IPS DF 6.9 (cell line): ENCODE data around the gene TGFBR3L.
"Not testable (repeated sequence)": the region's sequence is repeated elsewhere in the genome, so short reads cannot be mapped to it uniquely, and the experiment has no call there.

Experiments
- DNase-seq: peaks from one replicate; pipeline ENCODE4 v3.0.0-alpha.2; 2013; ENCODE audit warnings: low read depth, low spot score
- H3K27ac ChIP-seq: one replicate; pipeline ENCODE4 v1.5.1; 2013; ENCODE audit warnings: low read length, control low read depth
- H3K27me3 ChIP-seq: 2 replicates; pipeline ENCODE4 v1.6.1; 2013; ENCODE audit warnings: mild to moderate bottlenecking, low read length; ENCODE audit not compliant: control insufficient read depth, insufficient read depth
- H3K36me3 ChIP-seq: 2 replicates; pipeline ENCODE4 v1.6.1; 2013; ENCODE audit warnings: low read length; ENCODE audit not compliant: control insufficient read depth, insufficient read depth
- H3K4me1 ChIP-seq: 2 replicates; pipeline ENCODE4 v1.6.1; 2013; ENCODE audit warnings: low read length; ENCODE audit not compliant: control insufficient read depth, insufficient read depth
- H3K4me3 ChIP-seq: 2 replicates; pipeline ENCODE4 v1.5.1; 2013; ENCODE audit warnings: mild to moderate bottlenecking, low read length
- H3K9me3 ChIP-seq: 2 replicates; pipeline ENCODE4 v1.6.1; 2013; ENCODE audit warnings: low read length, inconsistent platforms; ENCODE audit not compliant: control insufficient read depth, insufficient read depth
- WGBS: extraction: QIAGEN DNeasy Blood & Tissue Kit; methylation state at CpG from one replicate; pipeline ENCODE4 v1.1.7; 2013; ENCODE audit warnings: mixed read lengths, missing lambda C conversion rate; ENCODE audit not compliant: insufficient read length, insufficient coverage; 5-methylcytosine and 5-hydroxymethylcytosine counted together

Gene TGFBR3L

GRCh38 chr19:7912697-7913564 lies 1.7 kb upstream of the TGFBR3L start:
- Histone ChIP-seq H3K27ac (no peak overlapping the region), H3K27me3 (peaks cover 13% of the 10 kb centered on the region), H3K4me1 (no peaks in the 10 kb centered on the region; the same call in 1 of the 2 replicates), H3K4me3 (no peak overlapping the region), H3K36me3 (peaks cover 28% of the 10 kb centered on the region), H3K9me3 (no peaks in the 10 kb centered on the region)
- no CpG with 5 or more reads among the region's 39 CpGs for WGBS
- DNase-seq = no peak

- Histone ChIP-seq H3K27me3 (peaks cover 13% of the 10 kb centered on the region), H3K27ac (no peak overlapping the region), H3K36me3 (peaks cover 28% of the 10 kb centered on the region), H3K9me3 (no peaks in the 10 kb centered on the region), H3K4me1 (no peaks in the 10 kb centered on the region; the same call in 1 of the 2 replicates), H3K4me3 (no peak overlapping the region)
- WGBS = no CpG with 5 or more reads among the region's 10 CpGs
- no peak for DNase-seq
These were observed 978 bp upstream of the TGFBR3L start for GRCh38 chr19:7913652-7914051.

- no peak overlapping the region for H3K27ac ChIP-seq
- no peaks in the 10 kb centered on the region; the same call in 1 of the 2 replicates for H3K4me1 ChIP-seq
- no peaks in the 10 kb centered on the region for H3K9me3 ChIP-seq
- no CpG with 5 or more reads among the region's 12 CpGs for WGBS
- peaks cover 26% of the 10 kb centered on the region for H3K36me3 ChIP-seq
- H3K27me3 ChIP-seq = peaks cover 13% of the 10 kb centered on the region
- DNase-seq = no peak
- H3K4me3 ChIP-seq = no peak overlapping the region
These were observed 531 bp upstream of the TGFBR3L start for GRCh38 chr19:7914099-7914498.

GRCh38 chr19:7915250-7916102 lies 846 bp downstream of the TGFBR3L start:
- no peak overlapping the region for H3K27ac ChIP-seq
- H3K27me3 ChIP-seq = peaks cover 13% of the 10 kb centered on the region
- peak overlapping the region; percentile 55; the same call in 1 of the 2 replicates for H3K4me3 ChIP-seq
- no CpG with 5 or more reads among the region's 24 CpGs for WGBS
- peaks cover 20% of the 10 kb centered on the region for H3K36me3 ChIP-seq
- H3K4me1 ChIP-seq = no peaks in the 10 kb centered on the region; the same call in 1 of the 2 replicates
- DNase-seq = no peak
- H3K9me3 ChIP-seq = no peaks in the 10 kb centered on the region

DNA sequence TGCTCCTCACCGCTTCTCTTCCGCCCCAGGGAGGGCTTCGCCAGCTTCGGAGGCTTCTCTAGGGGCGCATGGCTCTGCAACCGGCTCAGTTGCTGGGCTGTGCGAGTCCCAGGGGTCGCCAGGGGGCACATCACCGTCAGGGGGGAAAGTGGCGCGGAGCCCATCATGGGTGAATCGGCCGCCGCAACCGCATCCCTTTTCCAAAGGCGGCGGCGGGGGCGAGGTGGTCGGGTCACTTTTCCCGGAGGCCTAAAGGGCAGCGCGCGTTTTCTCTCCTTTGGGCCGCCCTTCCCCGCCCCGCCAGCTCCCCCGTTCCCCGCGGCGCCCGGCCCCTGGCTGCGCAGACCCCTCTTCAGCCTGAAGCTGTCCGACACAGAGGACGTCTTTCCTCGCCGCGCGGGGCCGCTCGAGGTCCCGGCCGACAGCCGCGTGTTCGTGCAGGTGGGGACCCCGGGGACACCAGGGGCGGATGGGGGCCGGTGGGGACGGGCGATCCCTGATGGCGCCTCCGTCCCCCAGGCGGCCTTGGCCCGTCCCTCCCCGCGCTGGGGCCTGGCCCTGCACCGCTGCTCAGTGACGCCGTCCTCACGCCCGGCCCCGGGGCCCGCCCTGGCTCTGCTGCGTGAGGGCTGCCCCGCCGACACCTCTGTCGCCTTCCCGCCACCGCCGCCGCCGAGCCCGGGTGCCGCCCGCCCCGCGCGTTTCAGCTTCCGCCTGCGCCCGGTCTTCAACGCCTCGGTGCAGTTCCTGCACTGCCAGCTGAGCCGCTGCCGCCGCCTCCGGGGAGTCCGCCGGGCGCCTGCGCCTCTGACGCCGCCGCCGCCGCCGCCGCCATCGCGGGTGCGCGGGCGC lies 1.7 kb downstream of the TGFBR3L start:
- Histone ChIP-seq H3K4me3 (peak overlapping the region; percentile 55; the same call in 1 of the 2 replicates), H3K36me3 (peaks cover 13% of the 10 kb centered on the region), H3K9me3 (no peaks in the 10 kb centered on the region), H3K4me1 (no peaks in the 10 kb centered on the region; the same call in 1 of the 2 replicates), H3K27ac (no peak overlapping the region), H3K27me3 (peaks cover 13% of the 10 kb centered on the region)
- no peak for DNase-seq
- no CpG with 5 or more reads among the region's 104 CpGs for WGBS

DNA sequence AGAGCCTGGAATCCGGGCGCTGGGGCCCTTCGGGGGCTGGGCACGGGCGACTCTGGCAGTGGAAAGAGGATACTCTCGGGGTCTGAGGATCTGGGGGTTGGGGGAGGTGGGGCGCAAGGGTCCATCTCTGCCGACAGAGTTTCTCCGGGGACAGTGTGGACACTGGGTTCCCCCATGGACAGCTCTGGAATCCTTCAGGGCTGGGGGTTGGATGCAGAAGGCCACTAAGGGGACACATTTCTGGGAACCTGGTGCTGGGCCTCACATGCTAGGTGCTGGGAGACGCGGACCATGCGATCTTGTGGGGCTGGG lies 2.3 kb downstream of the TGFBR3L start:
- no peak for DNase-seq
- no CpG with 5 or more reads among the region's 12 CpGs for WGBS
- Histone ChIP-seq H3K27me3 (peaks cover 13% of the 10 kb centered on the region), H3K4me3 (peak overlapping the region; percentile 55; the same call in 1 of the 2 replicates), H3K4me1 (no peaks in the 10 kb centered on the region; the same call in 1 of the 2 replicates), H3K27ac (no peak overlapping the region), H3K36me3 (peaks cover 7% of the 10 kb centered on the region), H3K9me3 (no peaks in the 10 kb centered on the region)

DNA sequence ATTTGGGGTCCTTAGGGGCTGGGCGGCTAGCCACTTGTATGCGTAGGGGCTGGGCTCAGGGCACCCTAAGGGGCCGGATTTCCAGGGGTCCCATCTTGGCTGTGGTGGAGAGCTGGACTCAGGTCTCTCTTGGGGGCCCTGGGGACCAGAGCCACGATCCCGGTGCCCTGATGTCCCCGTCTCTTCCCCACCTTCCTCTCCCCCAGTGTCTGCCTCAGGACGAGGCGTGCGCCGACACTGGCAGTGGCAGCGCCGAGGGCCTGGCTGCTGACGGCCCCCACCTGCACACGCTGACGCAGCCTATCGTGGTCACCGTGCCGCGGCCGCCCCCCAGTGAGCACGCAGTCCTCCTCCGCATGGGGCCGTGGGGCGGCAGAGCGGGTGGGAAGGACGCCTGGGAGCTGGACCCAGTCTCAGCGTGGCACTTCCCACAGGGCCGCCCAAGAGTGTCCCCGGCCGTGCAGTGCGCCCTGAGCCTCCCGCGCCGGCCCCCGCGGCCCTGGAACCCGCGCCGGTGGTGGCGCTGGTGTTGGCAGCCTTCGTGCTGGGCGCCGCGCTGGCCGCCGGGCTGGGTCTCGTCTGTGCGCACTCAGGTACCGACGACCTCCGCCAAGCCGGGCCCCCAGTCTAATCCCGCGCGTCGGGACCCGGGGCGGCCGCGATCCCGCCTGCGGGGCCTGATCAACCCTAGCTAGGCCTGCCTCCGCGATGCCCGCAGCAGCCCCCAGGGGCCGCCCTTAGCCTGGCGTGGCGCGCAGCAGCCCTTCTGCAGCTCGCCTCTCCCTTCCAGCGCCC lies 2.8 kb downstream of the TGFBR3L start:
- H3K36me3 ChIP-seq = peaks cover 6% of the 10 kb centered on the region; the same call in 1 of the 2 replicates
- H3K4me3 ChIP-seq = peak overlapping the region; percentile 55; the same call in 1 of the 2 replicates
- DNase-seq = no peak
- H3K27me3 ChIP-seq = peaks cover 13% of the 10 kb centered on the region
- WGBS = no CpG with 5 or more reads among the region's 71 CpGs
- H3K4me1 ChIP-seq = no peaks in the 10 kb centered on the region; the same call in 1 of the 2 replicates
- H3K27ac ChIP-seq = no peak overlapping the region
- H3K9me3 ChIP-seq = no peaks in the 10 kb centered on the region

DNA sequence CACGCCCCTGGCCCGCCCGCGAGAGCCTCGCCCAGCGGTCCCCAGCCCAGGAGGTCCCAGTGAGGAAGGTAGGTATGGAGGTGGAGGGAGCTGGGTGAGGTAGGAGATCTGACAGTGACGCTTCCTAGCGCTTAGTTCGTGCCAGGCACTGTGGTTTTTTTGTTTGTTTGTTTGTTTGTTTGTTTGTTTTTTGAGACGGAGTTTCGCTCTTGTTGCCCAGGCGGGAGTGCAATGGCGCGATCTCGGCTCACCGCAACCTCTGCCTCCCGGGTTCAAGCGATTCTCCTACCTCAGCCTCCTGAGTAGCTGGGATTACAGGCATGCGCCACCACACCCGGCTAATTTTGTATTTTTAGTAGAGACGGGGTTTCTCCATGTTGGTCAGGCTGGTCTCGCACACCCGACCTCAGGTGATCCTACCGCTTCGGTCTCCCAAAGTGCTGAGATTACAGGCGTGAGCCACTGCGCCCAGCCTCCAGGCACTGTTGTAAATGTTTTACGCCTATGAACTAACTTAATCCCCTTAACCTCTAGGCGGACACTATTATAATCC lies 3.5 kb downstream of the TGFBR3L start:
- not testable (repeated sequence) for H3K4me1 ChIP-seq, H3K36me3 ChIP-seq, H3K27ac ChIP-seq, H3K9me3 ChIP-seq, DNase-seq
- WGBS = no CpG with 5 or more reads among the region's 29 CpGs
- Histone ChIP-seq H3K4me3 (peak overlapping the region; percentile 55; the same call in 1 of the 2 replicates), H3K27me3 (peaks cover 13% of the 10 kb centered on the region)
